Esophagus squamous epithelium (tissue), 4 donors: ENCODE measurements around the gene TRAPPC10.
"Not testable (repeated sequence)": the region's sequence is repeated elsewhere in the genome, so short reads cannot be mapped to it uniquely, and the experiment has no call there.

Experiments
- POLR2A ChIP-seq, 4 donors: fragments of 450-650 bp; IDR thresholded peaks; one replicate each; pipeline ENCODE4 v1.6.1; 2017; ENCODE audit warnings: antibody characterized with exemption in 4 of 4, mild to moderate bottlenecking in 4 of 4, moderate library complexity in 3 of 4
- TF ChIP-seq, protein P1 (sequence below), 6 experiments: fragments of 450-650 bp in 4 of 6; fragments of 200-600 bp in 2 of 6; sonication (generic) in 2 of 6; IDR thresholded peaks; one replicate each; pipeline ENCODE4 v1.5.1; 2016 to 2019; ENCODE audit warnings: antibody characterized with exemption in 6 of 6, mild to moderate bottlenecking in 4 of 6, moderate library complexity in 4 of 6

DNA sequence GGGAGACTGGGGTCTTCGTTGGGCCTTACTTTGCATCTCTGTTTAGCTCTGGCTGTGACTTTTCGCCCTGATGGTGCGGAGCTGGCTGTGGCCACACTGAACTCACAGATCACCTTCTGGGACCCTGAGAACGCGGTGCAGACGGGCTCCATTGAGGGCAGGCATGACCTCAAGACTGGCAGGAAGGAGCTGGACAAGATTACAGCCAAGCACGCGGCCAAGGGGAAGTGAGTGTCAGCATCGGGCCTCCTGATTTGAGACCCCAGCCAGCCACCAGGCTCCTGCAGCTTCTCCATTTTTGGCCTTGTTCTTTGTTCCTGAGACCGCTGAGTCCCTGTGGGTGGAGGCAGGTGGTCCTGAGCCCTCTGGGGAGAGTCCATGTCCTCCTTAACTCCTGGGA lies 110.0 kb downstream of the TRAPPC10 start:
- TF ChIP-seq, protein P1, sequence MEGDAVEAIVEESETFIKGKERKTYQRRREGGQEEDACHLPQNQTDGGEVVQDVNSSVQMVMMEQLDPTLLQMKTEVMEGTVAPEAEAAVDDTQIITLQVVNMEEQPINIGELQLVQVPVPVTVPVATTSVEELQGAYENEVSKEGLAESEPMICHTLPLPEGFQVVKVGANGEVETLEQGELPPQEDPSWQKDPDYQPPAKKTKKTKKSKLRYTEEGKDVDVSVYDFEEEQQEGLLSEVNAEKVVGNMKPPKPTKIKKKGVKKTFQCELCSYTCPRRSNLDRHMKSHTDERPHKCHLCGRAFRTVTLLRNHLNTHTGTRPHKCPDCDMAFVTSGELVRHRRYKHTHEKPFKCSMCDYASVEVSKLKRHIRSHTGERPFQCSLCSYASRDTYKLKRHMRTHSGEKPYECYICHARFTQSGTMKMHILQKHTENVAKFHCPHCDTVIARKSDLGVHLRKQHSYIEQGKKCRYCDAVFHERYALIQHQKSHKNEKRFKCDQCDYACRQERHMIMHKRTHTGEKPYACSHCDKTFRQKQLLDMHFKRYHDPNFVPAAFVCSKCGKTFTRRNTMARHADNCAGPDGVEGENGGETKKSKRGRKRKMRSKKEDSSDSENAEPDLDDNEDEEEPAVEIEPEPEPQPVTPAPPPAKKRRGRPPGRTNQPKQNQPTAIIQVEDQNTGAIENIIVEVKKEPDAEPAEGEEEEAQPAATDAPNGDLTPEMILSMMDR (IDR thresholded peaks at IDR 0.05), result not testable (repeated sequence)
- not testable (repeated sequence) for TF ChIP-seq POLR2A (IDR thresholded peaks at IDR 0.05)
